GM12878 (cell line): ENCODE data around the gene LRP1B. TPM values are rescaled to one million over a fixed set of nuclear protein-coding genes. Genes with fewer than 3 reads are reported as not detected.

Source experiments
- ASH2L ChIP-seq: fragments of 300-600, 200-600 bp; sonication (generic); IDR thresholded peaks from 2 replicates; pipeline ENCODE4 v1.6.1; 2017; ENCODE audit warnings: low read depth, mild to moderate bottlenecking, borderline replicate concordance
- ATF2 ChIP-seq: IDR thresholded peaks from 2 replicates; pipeline ENCODE4 v1.6.1; 2012; ENCODE audit warnings: low read length, inconsistent platforms
- BCL3 ChIP-seq: IDR thresholded peaks from 2 replicates; pipeline ENCODE4 v1.6.1; 2011; ENCODE audit warnings: borderline replicate concordance, low read depth, mild to moderate bottlenecking, moderate library complexity, low read length; ENCODE audit not compliant: insufficient read depth, poor library complexity, severe bottlenecking
- CEBPB ChIP-seq, 2 experiments: fragments of 150-350 bp in 1 of 2; IDR thresholded peaks; 2 replicates each; pipeline ENCODE4 v1.6.1; 2012 to 2014; ENCODE audit warnings: low read depth in 2 of 2, low read length in 2 of 2, borderline replicate concordance in 1 of 2, inconsistent platforms in 1 of 2
- EGR1 ChIP-seq, 2 experiments: IDR thresholded peaks; 1 replicate in 1 of 2; 2 replicates in 1 of 2; pipeline ENCODE4 v1.6.1; 2011 to 2012; ENCODE audit warnings: low read depth in 2 of 2, low read length in 2 of 2, borderline replicate concordance in 1 of 2, mild to moderate bottlenecking in 1 of 2, moderate library complexity in 1 of 2
- FOS ChIP-seq: IDR thresholded peaks from 3 replicates; pipeline ENCODE4 v1.6.1; 2011; ENCODE audit warnings: borderline replicate concordance; ENCODE audit not compliant: insufficient read length; ENCODE audit errors: extremely low read depth
- FOXM1 ChIP-seq: IDR thresholded peaks from 2 replicates; pipeline ENCODE4 v1.6.1; 2012; ENCODE audit warnings: low read depth, mild to moderate bottlenecking, inconsistent platforms, low read length, moderate library complexity
- HDAC2 ChIP-seq: fragments of 200-600 bp; sonication (generic); IDR thresholded peaks from 2 replicates; pipeline ENCODE4 v1.6.1; 2017
- JUND ChIP-seq: IDR thresholded peaks from 2 replicates; pipeline ENCODE4 v1.6.1; 2012; ENCODE audit warnings: low read depth, mild to moderate bottlenecking, low read length, improper control_type of control experiment, moderate library complexity
- NR2C1 ChIP-seq: fragments of 450-650 bp; IDR thresholded peaks from 2 replicates; pipeline ENCODE4 v1.6.1; 2017; ENCODE audit warnings: antibody characterized with exemption, mild to moderate bottlenecking, moderate library complexity
- NRF1 ChIP-seq: conservative IDR thresholded peaks from 2 replicates; pipeline ENCODE4 v1.6.1; 2011; ENCODE audit warnings: mild to moderate bottlenecking, low read depth, low read length, improper control_type of control experiment
- PRDM15 ChIP-seq: fragments of 450-650 bp; formaldehyde crosslinking; IDR thresholded peaks from 2 replicates; pipeline ENCODE4 v1.4.0; 2020; ENCODE audit warnings: mild to moderate bottlenecking, moderate library complexity
- RAD21 ChIP-seq: IDR thresholded peaks from 2 replicates; pipeline ENCODE4 v1.6.1; 2011; ENCODE audit warnings: mild to moderate bottlenecking, low read depth, low read length, moderate library complexity; ENCODE audit not compliant: insufficient read depth
- RELA ChIP-seq: fragments of 450-650 bp; IDR thresholded peaks from 2 replicates; pipeline ENCODE4 v1.8.0; 2014; ENCODE audit warnings: borderline replicate concordance; ENCODE audit not compliant: partially characterized antibody
- SIN3A ChIP-seq: IDR thresholded peaks from 2 replicates; pipeline ENCODE4 v1.6.1; 2012; ENCODE audit warnings: low read depth, low read length, improper control_type of control experiment
- TAF1 ChIP-seq: IDR thresholded peaks from 2 replicates; pipeline ENCODE4 v1.6.1; 2011; ENCODE audit warnings: mild to moderate bottlenecking, low read depth, low read length, borderline replicate concordance
- TBL1XR1 ChIP-seq: IDR thresholded peaks from 2 replicates; pipeline ENCODE4 v1.6.1; 2012; ENCODE audit warnings: low read depth, low read length, improper control_type of control experiment
- WRNIP1 ChIP-seq: IDR thresholded peaks from 2 replicates; pipeline ENCODE4 v1.6.1; 2011; ENCODE audit warnings: low read depth, low read length, improper control_type of control experiment, borderline replicate concordance
- YBX1 ChIP-seq: fragments of 450-650 bp; IDR thresholded peaks from 2 replicates; pipeline ENCODE4 v1.6.1; 2016; ENCODE audit warnings: antibody characterized with exemption
- ZNF217 ChIP-seq: fragments of 450-650 bp; IDR thresholded peaks from 2 replicates; pipeline ENCODE4 v1.6.1; 2017; ENCODE audit warnings: antibody characterized with exemption, mild to moderate bottlenecking
- ZNF687 ChIP-seq: fragments of 450-650 bp; IDR thresholded peaks from 2 replicates; pipeline ENCODE4 v1.6.1; 2017; ENCODE audit warnings: mild to moderate bottlenecking, moderate library complexity
- polyA plus RNA-seq, 11 experiments: library from polyadenylated mRNA; depleted of rRNA in 4 of 11; unstranded in 6 of 11; stranded (reverse) in 5 of 11; fragments of >200 nt; fragmentation: Nextera tagmentation in 4 of 11; fragmentation: Illumina TruSeq in 1 of 11; extraction: Ambion mirVana in 4 of 11; extraction: Trizol in 1 of 11; gene quantifications; 1 replicate in 1 of 11; 2 replicates in 10 of 11; pipeline versions ENCODE4 v1.2.1 to v1.2.3, GENCODE V29; 2011 to 2016; ENCODE audit warnings: inconsistent platforms in 2 of 11, missing spikeins in 2 of 11, low read depth in 1 of 11
- total RNA-seq, 4 experiments: library from RNA; depleted of rRNA in 3 of 4; stranded (reverse); fragments of >200 nt in 3 of 4; fragmentation: Illumina TruSeq in 1 of 4; extraction: Trizol in 1 of 4; gene quantifications; 2 replicates each; pipeline versions ENCODE4 v1.2.1 to v1.2.3, GENCODE V29; 2013 to 2021

LRP1B gene
- total and polyA plus RNA-seq, 10 of the 15 experiments (the other 5 are each of a cell fraction or from before 2014, with no cell fraction given), result under 0.01 to 0.06 (median 0.03) TPM; not detected in 5

- TF ChIP-seq JUND, result peak; percentile 56; the same call in 1 of the 2 replicates
- peak; percentile 98 for TF ChIP-seq FOXM1
- TF ChIP-seq ZNF217, result no peak
- TF ChIP-seq WRNIP1, result no peak
- no peak for TF ChIP-seq ZNF687
- no peak for TF ChIP-seq ASH2L
- TF ChIP-seq RELA, result no peak
- TF ChIP-seq YBX1, result no peak
- no peak for TF ChIP-seq FOS
- TF ChIP-seq TBL1XR1, result peak; percentile 80
- peak in 1 of 2 experiments; percentile 96; a peak in 2 of 4 replicates for TF ChIP-seq CEBPB (IDR thresholded peaks at IDR 0.05; ENCODE audit: borderline replicate concordance in 1 of 2, low read depth in 2 of 2, low read length in 2 of 2)
- peak; percentile 34; the same call in 1 of the 2 replicates for TF ChIP-seq RAD21
- TF ChIP-seq NRF1, result no peak
- TF ChIP-seq TAF1, result no peak
- TF ChIP-seq HDAC2, result no peak
- no peak for TF ChIP-seq SIN3A
- TF ChIP-seq NR2C1, result no peak
- TF ChIP-seq BCL3, result peak; percentile 96
- TF ChIP-seq ATF2, result peak; percentile 99
- TF ChIP-seq EGR1 (IDR thresholded peaks at IDR 0.05; ENCODE audit: borderline replicate concordance in 1 of 2, low read depth in 2 of 2, low read length in 2 of 2), result peak in 1 of 2 experiments; percentile 44; a peak in 1 of 3 replicates
- TF ChIP-seq PRDM15 (CRISPR knock-in tag), result no peak
Observed at GRCh38 chr2:141513853-141514252, 617.0 kb downstream of the LRP1B start (continued).
